Aorta (tissue), 4 donors: ENCODE results near the gene TRIM14. TPM values are rescaled to one million over a fixed set of nuclear protein-coding genes. Genes with fewer than 3 reads are reported as not detected.

Experiments used
- polyA plus RNA-seq, 2 donors: library from polyadenylated mRNA; stranded (reverse); fragments of 200-250 nt; gene quantifications; one replicate each; pipeline ENCODE4 v1.2.3, GENCODE V29; 2013
- total RNA-seq, 2 donors: library from RNA; stranded (reverse); fragmentation: NEBNext Ultra II Directional; extraction: Animal tissue kit (Norgen Biotek cat#: 25700); gene quantifications; one replicate each; pipeline ENCODE4 v1.2.1, GENCODE V29; 2021
- donor health status: healthy with polysubstance abuse.
- donor health status: Bipolar disorder and iron deficiency.
- donor health status: DM: no; HTN: no; CAD: no.
- donor health status: DM: yes; HTN: yes; CAD: no.

The TRIM14 gene
- total and polyA plus RNA-seq, 4 donors = 1.5 to 17.6 (median 7.1) TPM

Other genes with a start within 250 kb of the TRIM14 start
- gene TRMO, start 196.7 kb downstream of the TRIM14 start, total RNA-seq = 10 to 100 TPM in 1 of 2 donors, 1 to 10 TPM in 1; 9.6 to 10.7 TPM
- 1 to 10 TPM; 5.5 to 7.5 TPM for gene TRMO, start 196.7 kb downstream of the TRIM14 start, polyA plus RNA-seq
- gene HEMGN, start 181.1 kb downstream of the TRIM14 start, total RNA-seq = under 1 TPM in 1 of 2 donors, not detected in 1; 0.93 TPM
- not detected for gene HEMGN, start 181.1 kb downstream of the TRIM14 start, polyA plus RNA-seq
- gene ANP32B, start 135.9 kb downstream of the TRIM14 start, total RNA-seq = 100 to 1,000 TPM in 1 of 2 donors, 10 to 100 TPM in 1; 98.6 to 111 TPM
- gene ANP32B, start 135.9 kb downstream of the TRIM14 start, polyA plus RNA-seq = 100 to 1,000 TPM; 132 to 350 TPM
- 10 to 100 TPM; 40.8 to 47.3 TPM for gene NANS, start 62.5 kb downstream of the TRIM14 start, total RNA-seq
- 10 to 100 TPM; 39.2 to 57.1 TPM for gene NANS, start 62.5 kb downstream of the TRIM14 start, polyA plus RNA-seq
- 1 to 10 TPM; 1.6 to 3.7 TPM for gene CORO2A, start 73.4 kb upstream of the TRIM14 start, total RNA-seq
- 1 to 10 TPM in 1 of 2 donors, under 1 TPM in 1; 0.31 to 8.3 TPM for gene CORO2A, start 73.4 kb upstream of the TRIM14 start, polyA plus RNA-seq
- 10 to 100 TPM in 1 of 2 donors, 1 to 10 TPM in 1; 9.7 to 12.4 TPM for gene TBC1D2, start 136.4 kb upstream of the TRIM14 start, total RNA-seq
- 1 to 10 TPM; 6.0 to 7.0 TPM for gene TBC1D2, start 136.4 kb upstream of the TRIM14 start, polyA plus RNA-seq